ENCODE measurements around the gene DDX17.

The DDX17 gene

DNA sequence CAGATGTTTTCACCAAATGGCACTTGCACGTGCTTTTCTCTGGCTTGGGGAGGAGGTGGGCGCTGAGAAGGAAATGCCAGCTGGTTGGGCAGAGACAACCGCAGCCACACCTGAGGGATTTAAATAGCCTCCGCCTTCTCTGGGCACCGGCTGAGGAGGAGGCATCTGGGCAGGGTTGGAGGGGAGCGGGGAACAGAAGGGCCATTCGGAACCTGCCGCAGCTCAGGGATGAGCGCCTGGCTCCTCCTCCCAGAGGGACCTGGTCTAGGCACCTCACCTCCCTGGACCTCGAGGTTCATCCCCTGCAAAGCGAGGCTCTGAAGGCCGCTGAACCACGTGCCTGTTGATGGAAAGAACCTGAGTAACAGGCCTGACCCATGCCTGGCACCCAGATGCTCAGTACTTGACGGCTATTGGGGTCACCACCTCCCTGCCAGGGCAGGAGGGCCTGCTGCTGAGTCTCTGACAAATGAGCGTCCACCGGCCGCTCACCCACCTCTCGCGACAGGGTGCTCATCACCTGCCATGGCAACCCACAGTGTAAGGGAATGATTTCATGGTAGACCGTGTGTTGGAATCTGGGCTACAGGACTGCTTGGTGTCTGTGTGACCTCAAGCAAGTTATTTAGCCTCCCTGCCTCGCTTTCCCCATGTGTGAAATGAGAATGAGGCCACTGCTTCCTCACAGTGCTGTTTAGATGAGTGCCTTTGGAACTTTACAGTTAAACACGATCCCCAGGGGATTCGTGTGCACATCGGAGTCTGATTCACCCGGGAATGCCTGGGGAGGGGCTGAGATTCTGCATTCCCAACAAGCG is 40.2 kb downstream of the DDX17 start:
- no peak for DNase-seq

DNA sequence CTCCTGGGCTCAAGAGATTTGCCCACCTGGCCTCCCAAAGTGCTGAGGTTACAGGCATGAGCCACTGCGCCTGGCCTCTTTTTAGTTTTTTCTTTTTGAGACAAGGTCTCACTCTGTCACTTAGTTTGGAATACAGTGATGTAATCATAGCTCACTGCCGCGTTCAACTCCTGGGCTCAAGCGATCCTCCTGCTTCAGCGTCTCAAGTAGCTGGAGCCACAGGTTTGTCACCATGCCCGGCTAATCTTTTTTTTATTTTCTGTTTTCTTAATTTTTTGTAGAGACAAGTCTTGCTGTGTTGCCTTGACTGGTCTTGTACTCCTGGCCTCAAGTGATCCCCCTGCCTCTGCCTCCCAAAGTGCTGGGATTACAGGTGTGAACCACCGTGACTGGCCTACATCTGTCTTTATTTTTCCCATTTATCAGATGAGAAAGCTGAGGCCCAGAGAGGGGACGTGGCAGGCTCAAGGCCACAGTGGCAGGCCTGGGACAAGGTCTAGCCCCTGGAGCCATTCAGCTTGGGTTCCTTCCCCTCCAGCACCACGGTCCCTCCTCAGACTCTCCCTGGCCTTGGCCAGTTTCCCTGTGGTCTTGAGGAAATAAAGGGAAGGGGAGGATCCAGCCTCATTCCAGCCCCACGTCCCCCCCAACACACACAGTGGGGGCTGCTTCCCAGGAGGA is 41.0 kb downstream of the DDX17 start:
- DNase-seq, result no peak

DNA sequence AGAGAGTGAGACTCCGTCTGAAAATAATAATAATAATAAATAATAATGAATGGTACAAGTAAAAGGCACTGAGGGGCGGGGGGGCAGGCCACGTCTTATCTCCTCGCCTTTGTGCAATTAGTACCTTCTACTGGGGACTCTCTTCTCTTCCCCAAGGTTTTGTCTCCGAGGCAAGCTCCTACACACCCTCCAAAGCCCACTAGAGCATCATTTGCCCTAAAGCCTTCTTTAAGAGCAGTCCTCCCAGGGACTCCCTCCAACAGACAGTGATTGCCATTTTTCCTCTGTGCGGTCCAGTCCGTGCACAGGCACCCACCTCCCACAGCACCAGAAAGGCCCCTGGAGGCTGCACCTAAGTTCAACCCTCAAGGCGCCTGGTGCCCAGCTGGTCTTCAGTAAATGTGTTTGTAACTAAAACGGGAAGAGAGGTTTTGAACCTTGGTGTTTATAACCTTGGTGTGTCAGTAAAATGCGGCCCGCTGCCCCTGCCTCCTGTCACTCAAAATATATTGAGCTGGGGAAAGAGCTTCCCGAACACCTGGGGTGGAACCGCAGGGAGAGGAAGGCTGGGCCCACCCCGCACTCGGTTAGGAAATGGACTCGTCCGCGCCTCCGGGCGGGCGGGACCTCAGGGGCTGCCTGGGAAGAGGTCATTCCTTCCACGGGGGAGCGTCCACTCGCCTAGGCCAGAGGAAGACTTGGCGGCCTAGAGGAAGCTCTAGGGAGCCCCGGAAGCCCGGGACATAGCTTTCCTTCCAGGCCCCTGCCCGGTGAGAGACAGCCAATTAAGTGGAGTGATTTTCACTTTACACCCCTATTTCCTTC is 42.9 kb downstream of the DDX17 start:
- DNase-seq, result no peak

DNA sequence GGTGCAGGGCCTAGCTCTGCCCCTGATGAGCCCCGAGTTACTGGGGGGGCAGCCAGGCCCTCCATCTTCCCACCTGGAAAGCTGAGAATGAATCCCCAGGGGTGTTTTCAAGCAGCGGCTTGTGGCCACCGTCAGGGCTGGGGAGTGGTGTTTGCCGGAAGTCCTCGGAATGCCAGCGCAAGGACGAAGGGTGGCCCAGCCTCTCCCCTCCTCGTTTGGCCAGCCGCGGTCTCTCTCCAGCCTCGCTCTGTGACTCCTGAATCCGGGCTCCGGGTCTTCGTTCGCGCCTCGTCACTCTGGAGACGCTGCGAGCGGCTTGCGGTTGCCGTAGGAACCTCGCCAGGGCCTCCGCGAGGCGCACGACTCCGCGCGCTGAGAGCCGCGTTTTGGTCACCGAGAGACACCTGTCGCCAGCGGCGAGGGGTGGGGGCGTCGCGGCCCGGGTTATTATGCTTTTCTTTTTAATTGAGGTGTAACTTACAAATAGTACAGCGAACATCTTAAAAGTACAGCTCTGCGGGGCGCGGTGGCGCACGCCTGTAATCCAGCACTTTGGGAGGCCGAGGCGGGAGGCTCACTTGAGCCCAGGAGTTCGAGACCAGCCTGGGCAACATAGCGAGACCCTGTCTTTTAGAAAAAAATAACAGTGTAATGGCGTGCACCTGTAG is 44.6 kb downstream of the DDX17 start:
- DNase-seq, result peak; percentile 35 to 44

DNA sequence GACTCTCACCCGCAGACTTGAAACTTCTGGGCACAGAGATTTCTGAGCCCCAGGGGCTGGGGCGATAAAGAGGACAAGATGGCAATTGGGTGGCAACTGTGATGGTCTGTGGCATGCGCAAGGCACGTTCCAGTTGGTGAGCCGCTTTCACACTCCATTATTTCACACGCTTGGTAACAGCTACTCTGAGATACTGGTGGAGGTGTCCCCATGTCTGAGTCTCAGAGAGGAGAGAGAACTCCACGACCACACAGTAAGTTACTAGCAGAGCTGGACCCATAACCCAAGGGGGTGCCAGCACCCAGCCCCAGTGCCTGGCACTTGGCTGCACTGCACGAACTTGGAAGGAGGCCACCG is 45.1 kb downstream of the DDX17 start:
- DNase-seq, result no peak

DNA sequence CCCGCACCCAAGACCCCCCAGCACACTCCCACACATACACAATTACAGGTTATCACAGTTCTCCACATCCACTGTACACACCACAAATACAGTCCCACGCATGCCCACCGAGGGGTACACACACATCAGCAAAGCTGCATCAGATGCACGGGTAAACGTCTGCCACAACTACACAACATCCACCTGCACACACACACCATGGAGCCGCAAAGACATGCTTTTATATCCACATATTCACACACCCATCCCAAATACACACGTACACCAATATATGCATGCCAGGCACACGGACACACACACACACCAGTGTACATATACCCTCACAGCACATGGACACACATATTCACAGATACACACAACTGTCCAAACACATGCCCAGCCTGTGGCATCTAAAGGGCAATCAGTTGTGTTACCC is 45.7 kb downstream of the DDX17 start:
- DNase-seq, result no peak

DNA sequence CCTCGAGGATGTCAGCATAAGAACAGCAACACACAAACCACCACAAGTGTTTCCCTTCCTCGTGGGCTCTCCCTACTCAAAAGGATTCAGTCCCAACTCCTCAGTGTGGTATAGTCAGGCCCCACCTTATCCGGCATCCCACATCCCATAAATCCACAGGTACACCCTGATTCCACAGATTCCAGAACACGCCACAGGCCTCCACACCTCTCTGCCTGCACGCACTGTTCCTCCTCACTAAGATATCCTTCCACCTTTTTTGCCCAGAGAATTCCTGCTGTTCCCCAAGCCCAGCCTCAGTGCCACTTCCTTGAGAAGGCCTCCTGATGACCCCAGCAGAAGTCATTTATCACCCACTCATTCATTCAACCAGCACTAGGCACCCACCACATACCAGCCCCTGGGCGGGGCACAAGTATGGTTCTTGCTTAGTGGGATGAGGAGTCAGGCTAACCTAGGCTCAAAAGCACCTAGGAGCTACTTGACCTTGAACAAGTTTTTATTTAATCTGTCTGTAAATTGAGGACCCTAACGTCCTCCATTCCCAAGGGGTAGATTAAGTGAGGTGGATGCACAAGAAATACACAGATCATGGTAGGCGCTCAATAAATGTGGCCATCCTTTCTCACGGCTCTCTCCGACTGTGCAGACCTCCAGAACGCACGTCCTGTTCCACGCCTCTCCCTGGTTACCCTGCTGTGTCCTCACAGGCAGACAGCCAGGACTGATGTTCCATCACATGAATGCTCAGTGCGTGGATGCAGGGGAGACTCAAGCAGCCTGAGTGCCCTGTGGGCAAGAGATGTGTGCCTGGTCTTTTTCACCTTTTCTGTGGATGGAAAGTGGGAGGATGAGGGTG is 49.0 kb downstream of the DDX17 start:
- DNase-seq, result no peak

DNA sequence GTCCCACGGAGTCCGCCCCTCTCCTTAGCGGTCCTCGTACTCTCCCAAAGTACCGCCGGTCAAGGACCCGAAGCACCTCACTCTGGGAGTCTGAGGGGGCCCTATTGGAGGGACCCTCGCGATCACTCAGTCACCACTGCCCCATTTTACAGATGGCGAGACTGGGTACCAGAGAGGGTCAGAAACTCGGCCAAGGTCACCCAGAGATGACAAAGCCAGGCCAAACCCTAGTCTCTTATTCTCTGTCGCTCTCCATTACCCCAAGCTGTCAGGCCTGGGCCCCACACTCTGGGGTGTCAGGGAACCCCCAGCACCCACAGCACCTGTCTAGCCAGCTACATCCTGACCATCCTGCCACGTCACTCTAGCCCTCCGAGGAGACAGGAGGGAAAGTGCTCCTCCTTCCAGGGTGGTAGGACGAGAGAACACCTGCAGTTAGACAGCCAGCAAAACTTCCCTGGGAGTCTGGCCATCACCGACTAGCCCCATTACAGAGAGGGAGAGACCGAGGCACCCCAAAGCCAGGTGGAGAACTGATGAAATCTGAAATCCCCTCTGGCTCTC is 49.8 kb downstream of the DDX17 start:
- no peak for DNase-seq

DNA sequence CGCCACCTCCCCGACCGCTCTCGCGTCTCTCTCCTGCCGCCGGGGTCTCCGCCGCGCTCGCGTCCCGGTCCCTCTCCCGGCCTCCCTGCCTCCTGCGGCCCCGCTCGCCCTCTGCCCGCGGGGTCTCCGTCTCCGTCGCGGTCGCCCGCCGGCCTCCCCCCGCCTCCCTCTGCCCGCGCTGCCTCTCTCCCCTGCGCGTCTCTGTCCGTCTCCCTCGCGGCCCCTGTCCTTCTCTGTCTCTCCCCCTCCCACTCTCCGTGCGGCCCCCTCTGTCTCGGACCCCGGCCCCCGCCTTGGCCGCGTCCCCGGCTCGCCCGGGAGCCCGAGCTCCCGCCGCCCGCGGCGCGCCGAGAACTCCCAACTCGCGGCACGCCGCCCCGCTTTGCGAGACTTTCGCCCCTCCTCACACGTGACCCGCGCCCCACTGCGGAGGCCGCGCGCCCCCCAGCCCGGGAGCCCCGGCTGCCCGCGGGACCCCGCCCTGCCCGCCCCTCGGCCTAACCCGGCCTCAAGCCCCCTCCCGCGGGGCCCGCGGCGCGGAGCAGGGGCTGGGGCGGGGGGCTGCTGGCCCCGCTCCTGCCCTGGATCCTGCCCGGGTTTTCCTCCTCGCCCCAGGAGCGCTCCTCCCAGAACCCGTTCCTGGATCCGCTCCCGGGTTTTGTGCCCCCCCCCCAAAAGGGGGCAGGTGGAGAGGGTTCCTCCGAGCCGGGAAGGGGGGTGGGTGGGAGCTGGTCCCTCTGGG is 50.4 kb downstream of the DDX17 start:
- DNase-seq, result no peak

DNA sequence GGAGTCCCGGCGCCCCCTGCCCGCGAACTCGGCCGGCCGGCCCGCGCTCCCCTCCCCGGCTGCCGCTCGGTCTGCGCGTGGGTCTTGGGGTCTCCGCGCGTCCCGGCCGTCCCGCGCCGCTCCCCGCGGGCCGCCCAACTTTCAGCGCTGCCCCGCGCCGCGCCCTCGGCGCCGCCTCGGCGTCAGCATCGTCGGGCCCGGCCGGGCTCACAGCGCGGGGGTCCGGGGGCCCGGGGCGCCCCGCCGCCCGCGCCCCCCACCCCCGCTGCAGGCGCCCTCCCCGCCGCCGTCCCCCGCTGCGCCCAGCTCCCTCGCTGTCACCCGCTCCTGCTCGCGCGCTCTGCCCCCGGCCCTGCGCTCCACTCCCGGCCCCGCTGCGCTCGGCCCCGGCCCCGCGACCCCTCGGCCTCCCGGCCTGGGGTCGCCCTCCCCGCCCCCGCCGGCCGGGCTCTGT is 51.0 kb downstream of the DDX17 start, which contains the start of gene KCNJ4:
KCNJ4 (minus strand) TSS at position 124 of the 454 bp plus-strand sequence. CDS start 27,067 bp downstream, outside the sequence.
- no peak for DNase-seq

DNA sequence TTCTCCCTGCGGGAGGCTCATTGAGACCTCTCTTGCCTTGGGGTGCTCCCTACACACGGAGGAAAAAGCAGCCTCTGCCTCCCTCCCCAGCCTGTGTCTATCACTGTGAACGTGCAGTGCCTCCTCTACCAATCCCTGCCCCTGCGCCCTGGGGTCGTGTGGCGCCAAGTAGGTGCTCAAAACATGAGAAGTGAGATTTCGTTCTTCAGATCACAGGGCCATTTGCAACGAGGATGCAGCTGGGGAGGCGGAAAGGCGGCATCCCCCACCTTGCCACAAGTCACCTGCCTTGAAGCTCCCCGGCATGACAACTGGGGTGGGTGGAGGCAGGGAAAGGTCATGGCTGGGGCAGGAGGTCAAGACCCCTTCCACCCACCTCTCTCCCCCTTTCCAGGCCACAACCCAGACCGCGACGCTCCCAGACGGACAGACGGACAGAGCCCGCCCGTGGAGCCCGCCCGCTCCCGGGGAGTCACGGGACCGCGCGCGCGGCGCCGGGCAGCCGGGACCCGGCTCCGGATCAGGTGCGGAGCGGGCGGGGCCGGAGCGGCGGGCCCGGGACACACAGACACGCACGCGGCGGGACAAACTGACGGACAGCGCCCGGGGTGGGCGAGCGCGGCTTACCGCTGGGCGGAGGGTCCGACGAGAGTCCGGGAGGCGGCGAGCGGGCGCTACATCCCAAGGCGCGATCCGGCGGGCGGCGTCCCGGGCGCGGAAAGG is 51.6 kb downstream of the DDX17 start:
- peak; percentile 10 to 13 for DNase-seq

DNA sequence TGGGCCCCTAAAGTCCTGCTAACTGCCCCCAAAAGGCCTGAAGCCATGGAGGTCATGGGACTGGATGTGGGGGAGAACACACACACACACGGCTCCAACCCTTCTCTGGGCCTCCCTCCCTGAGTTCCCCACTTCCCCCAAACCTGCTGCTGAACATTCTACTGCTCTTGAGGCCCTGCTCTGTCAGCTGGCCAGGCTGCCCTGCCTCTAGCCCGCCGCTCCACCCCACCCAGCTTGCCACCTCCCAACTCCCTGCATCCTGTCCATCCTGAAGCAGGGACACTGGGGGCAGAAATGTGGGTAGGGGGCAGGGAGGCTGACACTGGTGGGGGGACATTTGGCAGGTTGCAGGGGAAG is 52.1 kb downstream of the DDX17 start:
- DNase-seq, result no peak

DNA sequence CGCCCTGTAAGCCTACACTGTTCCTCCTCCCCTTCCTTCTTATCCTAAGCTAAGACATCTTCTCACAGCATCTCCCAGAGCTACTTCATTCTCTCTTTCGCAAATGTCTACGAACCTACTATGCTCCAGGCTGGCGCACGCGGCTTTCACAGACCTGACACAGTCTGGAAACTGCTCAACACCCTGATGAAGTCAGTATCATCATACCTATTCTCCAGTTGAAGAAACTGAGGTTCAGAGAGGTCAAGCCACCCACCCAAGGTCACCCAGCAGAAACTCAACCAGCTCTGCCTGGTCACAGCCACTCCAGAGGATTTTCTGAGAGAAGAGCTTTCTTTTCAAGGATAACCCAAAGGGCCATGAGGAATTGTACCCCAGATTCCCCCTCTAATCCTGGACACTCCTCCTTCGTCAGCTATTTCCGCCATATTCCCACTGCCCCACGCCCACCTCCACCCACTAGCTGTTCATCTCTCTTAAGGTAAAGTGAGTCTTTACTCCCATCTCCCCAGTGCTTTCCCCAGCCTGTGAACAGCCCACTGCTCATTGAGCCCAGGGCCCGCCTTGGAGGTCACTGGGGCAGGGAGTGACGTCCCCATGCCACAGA is 52.9 kb downstream of the DDX17 start:
- no peak for DNase-seq

DNA sequence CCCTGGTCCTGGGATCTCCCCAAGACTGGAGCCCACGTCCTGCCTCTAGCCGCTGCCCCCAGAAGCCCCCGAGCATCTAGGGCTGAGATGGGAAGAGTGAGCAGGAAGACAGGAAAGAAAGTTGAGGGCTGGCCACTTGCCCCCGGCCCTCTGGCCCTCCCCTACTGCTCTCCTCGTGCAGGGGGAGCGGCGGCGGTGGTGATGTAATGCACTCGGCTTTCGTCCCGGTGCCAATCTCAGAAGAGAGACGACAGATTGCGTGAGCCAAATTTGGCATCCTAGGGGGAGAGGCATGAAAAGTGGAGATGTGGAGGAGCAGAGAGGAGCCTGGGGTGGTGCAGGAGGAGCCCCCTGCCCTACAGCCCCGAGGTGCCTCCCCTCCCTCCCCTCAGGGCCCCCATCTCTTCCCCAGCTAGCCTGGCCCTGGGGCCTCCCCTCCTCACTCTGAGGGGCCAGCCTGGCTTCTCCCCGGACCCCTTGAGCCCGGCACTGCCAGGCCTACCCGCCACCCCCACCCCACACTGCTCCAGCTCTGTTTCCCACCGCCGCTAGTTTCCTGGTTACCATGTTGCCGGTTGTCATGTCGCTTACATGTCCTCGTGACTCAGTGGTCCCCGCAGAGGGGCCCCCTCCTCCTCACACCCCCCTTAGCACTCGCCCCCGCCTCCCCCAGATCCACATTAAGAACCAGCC is 53.6 kb downstream of the DDX17 start:
- no peak for DNase-seq

DNA sequence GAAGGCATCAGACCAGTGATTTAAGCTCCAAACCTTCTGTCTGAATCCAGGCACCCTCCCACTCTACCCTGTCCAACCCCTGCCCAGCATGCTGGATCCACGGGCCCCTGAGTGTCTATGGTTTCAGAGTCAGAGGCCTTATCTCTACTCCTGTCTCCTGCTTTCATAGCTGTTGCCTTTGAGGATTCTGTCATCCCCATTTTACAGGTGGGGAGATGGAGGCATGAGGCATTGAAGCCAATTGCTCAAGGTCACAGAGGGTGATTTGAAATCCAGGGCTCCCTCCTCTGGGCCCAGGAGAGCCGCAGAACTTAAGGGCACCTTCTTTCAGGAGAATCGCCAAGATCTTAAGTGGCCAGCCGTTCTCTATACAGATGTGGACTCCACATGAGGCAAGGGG is 54.2 kb downstream of the DDX17 start:
- no peak for DNase-seq

DNA sequence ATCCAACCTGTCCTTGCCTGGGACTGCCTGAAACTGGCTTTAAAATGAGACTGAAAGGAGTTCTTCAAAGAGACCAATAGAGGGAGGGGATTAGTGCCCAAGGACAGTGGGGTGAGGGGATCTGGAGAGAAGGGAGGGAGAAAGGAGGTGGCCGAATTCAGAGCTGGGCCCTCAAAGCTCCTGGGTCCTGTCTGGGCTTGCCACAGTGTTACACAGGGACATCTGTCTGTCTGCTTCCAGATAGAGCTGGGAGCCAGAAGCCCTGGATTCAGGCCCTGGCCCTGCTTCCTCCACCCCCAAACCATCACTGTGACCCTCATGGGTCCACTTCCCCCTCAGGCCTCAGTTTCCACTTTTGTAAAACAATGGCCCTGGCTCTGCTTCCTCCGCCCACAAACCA is 54.7 kb downstream of the DDX17 start:
- DNase-seq, result no peak

DNA sequence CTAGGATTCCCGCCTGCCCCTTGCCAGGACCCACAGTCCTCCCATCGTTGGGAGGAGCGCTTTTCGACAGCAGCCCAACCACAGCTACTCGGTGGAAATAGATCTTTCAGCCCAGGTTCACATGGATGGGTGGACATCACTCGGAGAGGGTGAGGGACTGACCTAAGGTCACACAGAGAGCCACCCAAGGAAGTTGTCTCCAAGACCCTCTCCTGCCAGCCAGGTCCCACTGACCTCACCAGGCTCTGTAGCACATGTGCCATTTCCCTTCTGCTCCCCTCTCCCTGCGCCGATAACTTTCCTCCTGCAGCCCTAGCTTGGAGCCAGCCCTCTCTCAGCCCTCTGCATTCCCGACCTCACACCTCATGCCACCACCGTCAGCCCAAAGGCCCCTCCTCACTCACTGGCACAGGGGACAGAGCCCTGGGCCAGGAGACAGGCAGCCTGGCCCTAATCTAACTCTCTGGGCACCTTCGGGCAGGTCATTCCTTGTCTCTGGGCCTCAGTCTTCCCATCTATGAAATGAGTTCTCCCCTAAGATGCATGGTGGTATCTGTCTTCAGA is 55.8 kb downstream of the DDX17 start:
- DNase-seq, result no peak

DNA sequence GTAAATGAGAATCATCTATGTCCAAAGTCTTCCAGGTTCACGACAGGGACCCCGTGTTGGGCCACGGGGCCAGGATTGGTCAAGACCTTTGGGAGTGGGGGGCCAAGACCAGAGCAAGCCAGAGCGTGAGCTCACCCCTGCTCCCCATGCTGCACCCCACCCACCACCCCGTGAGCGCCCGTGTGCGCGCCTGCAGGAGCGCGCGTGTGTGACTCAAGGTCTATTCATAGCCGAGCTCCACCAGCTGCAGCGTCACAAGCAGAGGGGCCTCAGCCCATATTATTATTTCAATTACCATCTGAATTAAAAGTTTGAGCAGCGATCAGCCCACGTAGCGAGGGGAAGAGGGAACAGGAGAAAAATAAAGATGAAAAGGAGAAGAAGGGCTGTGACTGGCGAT is 56.3 kb downstream of the DDX17 start:
- no peak for DNase-seq

Measured in CD4-positive, alpha-beta T cell treated with Interleukin-1 beta for 1 hour (primary cell).